NCI-H2196 (cell line): ENCODE results near the gene GRK5.
"Not testable (repeated sequence)": the region's sequence is repeated elsewhere in the genome, so short reads cannot be mapped to it uniquely, and the experiment has no call there.

ENCODE experiments used
- DNase-seq: peaks from one replicate; lab custom pipeline; 2025; ENCODE audit not compliant: unreplicated experiment; lab: John Stamatoyannopoulos, UW

Gene GRK5

DNA sequence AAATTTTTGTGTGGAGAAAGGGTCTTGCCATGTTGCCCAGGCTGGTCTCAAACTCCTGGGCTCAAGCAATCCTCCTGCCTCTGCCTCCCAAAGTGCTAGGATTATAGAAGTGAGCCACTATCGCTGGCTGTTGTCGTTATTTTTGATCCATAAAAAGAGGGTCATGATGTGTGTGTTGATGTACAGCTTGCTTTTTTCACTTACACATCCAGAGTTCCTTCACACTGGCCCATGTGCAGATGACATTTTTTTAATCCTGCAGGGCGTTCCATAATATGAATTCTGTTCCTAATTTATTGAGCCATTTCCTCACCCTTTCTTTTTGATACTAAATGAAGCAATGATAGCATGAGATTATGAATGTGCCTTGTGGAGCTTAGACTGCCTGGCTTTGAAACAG is 40.8 kb downstream of the GRK5 start:
- no peak for DNase-seq

DNA sequence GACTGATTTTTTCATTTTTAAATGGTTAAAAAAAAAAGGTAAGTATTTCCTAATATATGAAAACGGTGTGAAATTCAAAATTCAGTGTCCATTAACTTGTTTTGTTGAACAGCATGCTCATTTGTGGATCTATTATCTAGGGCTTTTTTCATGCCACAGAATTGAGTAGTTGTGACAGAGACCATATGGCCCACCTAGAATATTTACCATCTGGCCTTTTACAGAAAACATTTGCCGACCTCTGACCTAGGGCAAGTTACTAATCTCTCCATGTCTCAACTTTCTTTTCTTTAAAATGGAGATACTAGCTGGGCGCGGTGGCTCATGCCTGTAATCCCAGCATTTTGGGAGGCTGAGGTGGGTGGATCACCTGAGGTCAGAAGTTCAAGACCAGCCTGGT is 41.3 kb downstream of the GRK5 start:
- DNase-seq: no peak

DNA sequence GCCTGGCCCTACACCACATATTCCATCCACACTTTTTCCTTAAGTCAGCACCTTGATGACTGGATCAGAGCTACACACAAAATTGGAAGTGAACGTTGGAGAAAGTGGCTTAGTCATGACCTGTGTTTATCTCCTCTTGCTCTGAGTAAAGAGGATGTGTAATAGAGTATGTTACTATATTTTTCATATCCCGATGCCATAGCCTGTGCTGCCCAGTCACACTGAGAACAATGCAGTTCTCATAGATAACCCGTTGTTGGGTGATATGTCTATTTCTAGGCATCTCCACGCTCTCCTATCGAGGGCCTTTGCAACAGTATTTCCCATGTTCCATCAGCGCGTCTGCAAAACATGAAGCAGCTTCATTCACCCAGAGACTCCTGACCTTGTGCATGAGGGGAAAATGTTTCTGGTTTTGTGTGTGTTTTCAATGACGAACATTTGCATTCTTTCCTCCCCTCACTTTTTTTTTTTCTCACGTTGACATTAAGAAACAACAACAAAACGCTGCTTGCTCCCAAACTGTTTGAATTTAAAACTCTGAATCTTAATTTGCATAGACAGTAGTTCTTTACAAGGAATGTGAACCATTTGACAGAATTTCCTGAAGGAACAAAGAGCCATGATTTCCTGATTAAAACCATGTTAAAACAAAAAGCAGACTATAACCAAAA is 43.4 kb downstream of the GRK5 start:
- no peak for DNase-seq

DNA sequence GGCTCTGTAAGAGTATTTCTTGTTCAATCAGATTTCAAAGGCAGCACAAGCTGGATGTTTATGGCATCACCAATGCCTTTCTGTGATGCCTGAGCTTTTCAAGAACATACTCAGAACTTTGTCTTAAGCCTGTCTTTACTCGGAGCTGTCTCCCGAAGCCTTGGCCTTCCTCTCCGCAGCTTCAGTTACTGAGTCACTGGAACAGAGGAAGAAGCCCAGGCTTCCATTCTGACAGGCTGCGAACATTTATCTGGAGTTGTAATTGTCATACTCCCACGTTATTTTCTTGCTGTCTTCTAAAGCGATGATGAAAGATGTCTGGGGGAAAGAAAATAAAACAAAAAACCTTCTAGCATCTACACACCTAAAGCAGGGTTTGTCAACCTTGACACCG is 43.9 kb downstream of the GRK5 start:
- no peak for DNase-seq

DNA sequence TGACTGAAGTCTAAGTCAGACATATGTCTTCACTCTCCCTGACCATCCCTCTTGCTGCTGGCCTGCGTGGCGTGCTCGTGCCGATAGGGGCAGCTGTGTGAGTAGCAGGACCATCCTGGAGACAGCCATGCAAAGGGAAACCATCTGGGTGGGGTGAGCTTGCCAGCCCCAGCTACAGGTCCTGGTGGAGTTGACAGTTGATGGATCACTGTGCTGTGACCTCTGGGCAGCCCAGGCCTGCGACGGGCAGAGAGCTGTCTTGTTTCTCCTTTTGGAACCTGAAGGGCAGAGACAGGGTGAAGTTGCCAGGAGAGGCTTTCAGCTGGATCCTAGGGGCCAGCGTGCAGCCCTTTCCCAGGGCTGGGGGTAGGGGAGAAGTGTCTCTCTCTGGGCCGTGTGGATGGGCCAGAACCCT is 44.7 kb downstream of the GRK5 start:
- DNase-seq: no peak

DNA sequence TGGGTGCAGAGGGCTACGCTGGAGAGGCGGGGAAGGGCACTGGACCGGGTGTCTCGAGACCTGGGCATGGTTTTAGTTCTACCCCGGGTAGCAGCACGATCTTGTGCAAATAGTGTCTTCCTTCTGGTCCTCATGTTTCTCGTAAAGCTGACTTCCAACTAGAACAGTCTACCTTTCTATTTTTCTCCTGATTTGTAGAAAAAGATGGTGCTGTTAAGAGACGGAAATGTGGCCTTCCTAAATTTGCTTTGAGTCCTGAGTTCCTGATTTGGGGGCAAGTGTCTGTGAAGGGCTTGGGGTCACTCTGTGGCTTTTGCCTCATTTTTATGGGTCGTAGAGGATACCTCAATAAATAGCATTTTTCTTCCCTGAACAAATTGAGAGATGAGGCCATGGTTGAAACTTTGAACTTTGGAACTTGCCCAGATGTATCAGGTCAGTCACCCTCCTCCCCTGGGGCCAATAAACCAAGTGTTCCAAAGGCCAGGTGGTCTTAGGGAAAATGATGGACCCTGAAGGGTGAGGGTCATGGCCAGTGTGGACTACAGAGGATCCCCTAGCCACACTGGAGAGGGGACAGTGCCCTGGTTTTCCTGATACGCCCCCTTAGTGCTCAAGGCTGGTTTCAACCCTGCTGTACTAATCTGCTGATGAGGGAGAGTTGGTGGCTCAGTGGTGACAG is 45.2 kb downstream of the GRK5 start:
- no peak for DNase-seq

DNA sequence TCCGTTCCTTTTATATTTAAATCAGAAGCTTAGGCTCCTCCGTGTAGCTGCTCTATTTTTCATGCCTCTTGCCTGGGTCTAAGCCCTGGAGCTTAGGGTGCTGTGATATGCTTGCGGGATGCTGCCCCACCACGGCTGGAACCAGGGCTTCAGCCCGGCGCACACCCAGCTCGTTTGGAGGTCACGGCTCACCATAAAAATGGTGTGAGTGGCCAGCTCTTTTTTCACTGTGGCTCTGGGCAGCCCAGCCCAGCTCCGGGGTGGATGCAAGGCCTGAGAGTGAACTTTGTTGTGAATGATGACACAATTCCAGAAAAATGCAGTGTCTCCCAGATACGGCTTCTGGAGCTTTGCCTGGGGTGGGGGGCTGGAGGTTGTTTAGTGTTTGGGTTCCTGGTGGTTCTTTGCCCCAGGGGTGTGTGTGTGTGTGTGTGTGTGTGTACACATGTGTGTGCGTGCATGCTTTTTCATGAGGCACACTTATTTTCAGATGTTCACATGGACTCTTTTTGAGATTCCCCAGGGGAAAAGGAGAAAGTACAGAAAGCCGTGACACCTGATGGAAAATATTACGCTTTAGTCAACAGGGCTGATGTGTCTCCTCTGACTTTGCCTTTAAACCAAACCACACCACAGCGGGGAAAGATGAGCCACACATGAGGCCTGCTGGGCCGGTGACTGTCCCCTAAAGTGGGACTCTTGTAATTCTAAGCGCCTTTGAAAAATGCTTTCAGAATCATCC is 46.2 kb downstream of the GRK5 start:
- DNase-seq: no peak

DNA sequence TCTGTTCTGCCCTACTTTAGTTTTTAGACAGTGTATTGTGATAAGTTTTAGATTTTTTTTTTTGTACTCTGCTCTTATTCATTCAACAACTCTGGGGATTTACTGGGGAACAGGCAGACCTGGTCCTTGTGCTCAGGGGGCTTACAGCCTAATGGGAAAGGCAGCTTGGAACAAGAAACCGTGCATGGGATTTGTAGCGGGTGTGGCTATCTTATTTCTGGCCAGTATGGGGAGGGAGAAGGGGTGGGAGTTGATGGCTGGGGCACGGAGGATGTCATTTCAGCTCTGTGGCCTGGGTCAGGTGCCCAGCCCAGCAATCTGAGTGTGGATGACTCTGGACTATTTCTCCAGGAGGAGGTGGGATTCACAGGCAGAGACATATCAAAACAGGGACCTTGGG is 47.0 kb downstream of the GRK5 start:
- DNase-seq: no peak

DNA sequence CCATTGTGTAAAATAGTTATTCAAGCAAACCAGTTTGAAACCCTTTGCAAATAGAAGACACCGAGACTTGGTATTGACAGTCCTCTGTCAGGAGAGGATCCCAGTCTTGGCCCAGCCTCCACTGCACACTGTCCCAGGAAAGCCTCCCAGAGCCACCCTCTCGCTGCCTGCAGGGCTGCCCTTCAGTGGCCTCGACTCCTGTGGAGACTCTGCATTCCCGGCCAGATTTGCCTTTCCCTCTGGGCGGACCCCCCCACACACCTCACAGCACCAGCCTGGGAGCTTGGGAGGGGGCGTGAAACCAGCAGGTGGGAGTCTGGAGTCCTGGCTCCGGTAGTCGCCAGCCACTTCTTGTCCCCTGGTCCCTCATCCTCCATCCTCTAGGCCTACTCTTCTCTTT is 48.7 kb downstream of the GRK5 start:
- DNase-seq: no peak

DNA sequence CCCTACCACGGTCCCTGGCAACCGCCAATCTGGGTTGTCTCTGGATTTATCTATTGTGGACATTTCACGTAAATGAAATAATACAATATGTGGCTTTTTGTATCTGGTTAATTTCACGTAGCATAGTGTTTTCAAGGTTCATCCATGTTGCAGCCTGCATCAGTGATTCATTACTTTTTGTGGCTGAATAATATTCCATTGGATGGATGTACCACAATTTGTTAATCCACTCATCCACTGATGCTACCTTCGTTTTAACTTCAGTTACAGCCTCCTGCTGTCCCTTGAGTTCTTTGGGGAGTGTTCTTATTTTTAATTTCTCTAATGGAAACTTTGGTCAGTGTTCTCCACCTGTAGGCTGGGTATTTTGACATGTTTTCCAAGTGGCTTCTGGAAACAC is 49.5 kb downstream of the GRK5 start:
- no peak for DNase-seq

DNA sequence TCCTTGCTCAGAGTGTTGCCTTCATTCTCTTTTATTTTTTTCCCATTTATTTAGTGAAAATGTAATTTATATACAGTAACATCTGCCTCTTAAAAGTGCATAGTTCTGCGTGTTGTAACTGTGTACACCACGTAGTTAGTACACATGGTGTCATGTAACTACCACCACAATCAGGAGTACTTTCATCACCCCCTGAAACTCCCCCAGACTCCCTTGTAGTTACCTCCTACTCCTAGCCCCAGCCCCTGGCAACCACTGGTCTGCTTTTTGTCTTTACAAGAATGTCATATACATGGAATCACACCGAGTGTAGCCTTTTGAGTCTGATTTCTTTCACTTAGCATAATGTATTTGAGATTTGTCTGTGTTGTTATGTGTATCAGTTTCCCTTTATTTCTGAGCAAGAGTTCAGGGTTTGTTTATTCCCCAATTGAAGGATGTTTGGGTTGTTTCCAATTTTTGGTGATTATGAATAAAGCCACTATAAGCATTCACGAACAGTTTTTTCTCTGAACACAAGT is 50.6 kb downstream of the GRK5 start:
- DNase-seq: no peak

DNA sequence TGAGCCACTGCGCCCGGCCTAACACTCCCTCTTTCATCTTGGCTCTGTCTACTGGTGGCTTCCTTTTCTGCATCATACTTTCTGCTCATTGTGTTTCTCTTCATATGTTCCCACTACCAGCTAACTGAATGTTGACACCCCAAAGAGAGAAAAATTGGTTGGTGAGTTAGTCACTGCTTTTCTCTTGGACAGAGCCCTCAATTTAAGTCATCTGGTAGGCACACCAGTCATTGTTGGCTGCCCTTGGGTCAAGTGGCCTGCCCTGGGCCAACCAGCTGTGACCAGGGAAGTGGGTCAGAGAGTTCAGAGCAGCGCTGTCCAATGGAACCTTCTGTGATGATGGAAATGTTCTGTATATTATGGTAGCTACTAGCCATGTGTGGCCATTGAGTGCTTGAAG is 52.0 kb downstream of the GRK5 start:
- no peak for DNase-seq

DNA sequence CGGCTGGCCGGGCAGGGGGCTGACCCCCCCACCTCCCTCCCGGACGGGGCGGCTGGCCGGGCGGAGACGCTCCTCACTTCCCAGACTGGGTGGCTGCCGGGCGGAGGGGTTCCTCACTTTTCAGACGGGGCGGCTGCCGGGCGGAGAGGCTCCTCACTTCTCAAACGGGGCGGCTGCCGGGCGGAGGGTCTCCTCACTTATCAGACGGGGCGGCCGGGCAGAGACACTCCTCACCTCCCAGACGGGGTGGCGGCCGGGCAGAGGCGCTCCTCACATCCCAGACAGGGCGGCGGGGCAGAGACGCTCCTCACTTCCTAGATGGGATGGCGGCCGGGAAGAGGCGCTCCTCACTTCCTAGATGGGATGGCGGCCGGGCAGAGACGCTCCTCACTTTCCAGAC is 53.6 kb downstream of the GRK5 start:
- not testable (repeated sequence) for DNase-seq

DNA sequence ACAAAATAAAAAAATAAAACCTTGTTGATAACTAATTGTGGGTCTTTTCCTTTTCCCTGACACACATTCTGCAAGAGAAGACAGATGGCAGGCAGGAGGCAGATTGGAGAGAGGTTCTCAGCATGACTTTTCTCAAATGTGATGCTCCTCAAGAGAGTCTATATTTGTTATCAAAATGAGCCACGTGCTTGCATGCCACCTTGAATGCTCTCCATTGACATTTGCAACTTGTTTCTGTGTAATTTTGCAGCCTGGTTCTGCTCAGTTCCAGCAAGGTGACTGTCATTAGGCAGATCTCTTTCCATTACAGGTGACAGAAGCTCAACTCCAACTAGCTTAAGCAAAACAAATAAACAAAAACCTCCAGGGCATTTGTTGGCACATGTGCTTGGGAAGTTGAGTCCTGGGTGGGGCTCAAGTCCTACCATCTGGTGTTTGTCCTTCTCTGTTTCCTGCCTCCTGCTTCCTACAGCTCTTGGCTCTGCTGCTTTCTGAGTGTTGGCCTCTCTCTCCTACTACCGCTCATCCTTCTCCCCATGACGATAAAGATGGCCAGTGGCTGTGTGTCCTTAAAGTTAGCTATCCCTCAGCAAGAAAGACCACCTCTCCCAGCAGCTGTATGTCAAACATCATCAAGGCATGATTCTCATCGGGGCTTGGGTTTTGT is 56.7 kb downstream of the GRK5 start:
- DNase-seq: no peak

DNA sequence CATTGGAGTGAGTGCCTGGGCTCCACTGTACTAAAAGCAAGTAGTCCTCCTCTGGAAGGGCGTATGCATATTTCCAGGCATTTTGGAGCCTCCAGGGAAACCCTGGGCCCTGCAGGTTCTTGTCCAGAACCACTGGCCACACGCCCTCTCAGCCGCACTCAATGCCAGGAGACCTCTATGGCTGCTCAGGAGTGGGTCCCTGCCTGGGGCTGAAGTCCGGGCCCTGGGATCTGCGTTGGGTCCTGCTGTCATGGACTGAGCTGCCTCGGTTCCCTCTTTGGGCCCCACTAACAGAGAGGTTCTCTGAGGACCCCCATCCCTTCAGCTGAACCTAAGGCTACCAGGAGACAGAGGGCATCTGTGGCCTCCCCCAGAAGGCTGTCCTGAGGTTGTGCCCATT is 58.3 kb downstream of the GRK5 start:
- no peak for DNase-seq

DNA sequence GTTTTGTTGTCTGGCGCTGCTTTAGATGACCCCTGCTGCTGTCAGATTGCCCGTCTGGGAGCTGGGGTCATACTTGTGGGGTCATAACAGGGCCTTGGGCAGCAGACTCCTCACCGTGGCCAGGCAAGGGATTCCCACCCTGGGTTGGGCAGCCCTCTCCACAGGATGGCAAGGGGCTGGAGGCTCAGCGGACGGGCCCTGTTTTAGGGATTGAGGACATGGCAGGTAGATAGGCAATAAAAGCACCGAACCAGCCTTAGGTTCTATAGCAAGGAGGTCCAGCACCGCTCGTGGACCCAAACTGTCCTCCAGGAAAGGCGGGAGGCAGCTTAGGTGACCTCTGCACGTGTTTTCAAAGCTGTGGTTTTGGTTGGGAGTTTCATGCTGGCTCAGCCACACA is 60.0 kb downstream of the GRK5 start:
- no peak for DNase-seq

DNA sequence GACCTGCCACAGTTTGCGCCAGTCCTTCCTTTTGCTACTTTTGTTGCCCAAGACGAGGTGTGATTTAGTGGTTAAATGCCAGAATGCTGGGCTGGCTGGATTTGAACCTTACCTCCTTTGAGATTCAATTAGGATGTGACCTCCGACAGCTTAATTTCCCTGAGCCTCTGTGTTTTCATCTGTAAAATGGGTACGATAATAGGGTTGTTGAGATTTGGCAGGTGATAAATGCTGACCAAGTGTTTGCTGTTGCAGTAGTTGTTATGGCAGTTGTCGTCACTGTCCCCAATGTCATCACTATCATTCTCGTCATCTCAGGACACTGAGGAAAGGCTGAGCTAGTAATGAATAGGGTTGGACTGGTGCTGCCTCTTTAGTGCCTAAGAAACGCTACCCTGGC is 61.1 kb downstream of the GRK5 start:
- no peak for DNase-seq

DNA sequence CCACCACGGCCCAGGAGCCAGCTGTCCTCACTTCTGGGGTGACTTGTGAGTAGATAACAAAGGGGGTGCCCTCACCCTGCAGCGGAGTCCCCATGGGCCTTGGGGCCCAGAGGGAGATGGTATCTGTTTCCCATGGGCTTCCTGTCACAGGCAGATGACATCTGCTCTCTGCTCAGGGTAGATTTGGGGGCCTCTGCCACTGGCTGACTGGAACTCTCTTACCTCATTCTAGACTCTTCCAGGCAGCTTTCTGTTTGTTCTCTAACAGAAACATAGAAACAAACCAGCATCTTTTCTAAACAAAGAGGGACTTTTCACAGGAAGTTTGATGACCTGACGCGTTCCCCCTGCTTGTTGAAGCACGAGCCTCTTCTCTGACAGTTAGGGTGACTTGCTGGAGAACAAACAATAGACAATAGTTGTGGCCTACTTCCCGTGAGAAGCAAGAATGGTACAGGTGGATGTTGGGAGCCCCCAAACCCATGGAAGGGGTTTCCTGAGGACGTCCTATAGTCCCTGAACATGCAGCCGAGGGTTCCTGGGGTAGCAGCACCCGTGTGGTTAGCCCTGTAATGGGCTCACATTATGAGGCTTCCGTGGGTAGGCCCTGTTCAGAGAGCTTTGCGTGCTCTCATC is 61.6 kb downstream of the GRK5 start:
- no peak for DNase-seq

DNA sequence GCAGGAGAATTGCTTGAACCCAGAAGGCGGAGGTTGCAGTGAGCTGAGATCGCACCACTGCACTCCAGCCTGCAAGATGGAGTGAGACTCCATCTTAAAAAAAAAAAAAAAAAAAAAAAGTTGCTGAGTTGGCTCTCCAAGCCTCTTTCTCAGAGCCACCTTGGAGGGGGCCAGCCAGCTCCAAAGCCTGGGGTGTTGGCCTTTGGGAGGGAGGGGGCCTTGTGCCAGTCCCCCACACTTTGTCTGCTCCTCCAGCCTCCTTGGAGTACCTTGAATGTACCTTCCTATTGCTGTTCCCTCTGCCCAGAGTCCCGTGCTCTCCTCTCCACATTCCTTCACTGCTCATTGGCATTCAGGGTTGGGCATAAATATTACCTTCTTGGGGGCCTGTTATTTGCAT is 62.4 kb downstream of the GRK5 start:
- no peak for DNase-seq

DNA sequence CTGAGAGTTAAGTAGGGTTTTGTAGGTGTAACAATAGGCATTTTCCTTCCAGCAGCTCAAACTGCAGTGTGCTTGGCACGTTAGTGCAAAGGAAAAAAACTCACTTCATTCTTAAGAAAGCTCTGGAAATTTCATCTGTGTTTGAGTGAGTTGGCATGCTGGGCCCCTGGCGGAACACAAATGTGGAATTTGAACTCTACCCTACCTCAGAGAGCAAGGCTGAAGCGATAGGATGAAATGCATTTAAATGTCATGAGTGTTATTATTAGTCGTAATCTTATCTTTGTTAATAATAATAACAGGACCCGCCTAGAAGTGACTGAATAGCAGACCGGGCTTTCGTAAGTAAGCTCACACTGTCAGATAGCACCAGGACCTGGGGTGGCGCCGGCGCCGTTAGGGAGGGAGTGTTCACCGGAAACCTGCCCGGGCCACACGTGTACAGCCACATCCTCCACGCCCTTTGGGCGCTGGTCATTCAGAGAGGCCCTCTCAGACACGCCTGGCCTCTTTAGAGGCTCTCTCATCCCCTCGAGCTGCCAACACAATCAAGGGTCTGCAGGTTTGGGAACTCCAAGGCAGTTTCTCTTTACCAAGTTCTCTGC is 63.5 kb downstream of the GRK5 start:
- no peak for DNase-seq

DNA sequence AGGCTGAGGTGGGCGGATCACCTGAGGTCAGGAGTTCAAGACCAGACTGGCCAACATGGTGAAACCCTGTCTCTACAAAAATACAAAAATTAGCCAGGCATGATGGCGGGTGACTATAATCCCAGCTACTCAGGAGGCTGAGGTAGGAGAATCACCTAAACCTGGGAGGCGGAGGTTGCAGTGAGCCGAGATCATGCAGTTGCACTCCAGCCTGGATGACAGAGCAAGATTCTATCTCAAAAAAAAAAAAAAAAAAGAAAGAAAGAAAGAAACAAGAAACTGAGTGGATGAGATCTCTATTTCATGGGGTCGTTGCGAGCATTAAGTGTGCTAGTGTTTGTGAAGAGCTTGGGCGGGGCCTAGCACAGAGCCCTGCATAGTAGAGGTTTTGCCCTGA is 65.0 kb downstream of the GRK5 start:
- DNase-seq: not testable (repeated sequence)
